PFSK-1 (cell line): ENCODE measurements around the gene SESN3.

Experiments
- POLR2AphosphoS5 ChIP-seq: IDR thresholded peaks from 2 replicates; pipeline ENCODE4 v1.6.1; 2012; ENCODE audit warnings: low read depth, mild to moderate bottlenecking, control low read depth, low read length, moderate library complexity
- REST ChIP-seq, 2 experiments: IDR thresholded peaks; 2 replicates each; pipeline versions ENCODE4 v1.6.1 to v1.8.0; 2011 to 2012; ENCODE audit warnings: low read depth in 2 of 2, low read length in 2 of 2, control low read depth in 1 of 2, inconsistent platforms in 1 of 2, mild to moderate bottlenecking in 1 of 2, moderate library complexity in 1 of 2; ENCODE audit not compliant: insufficient read depth in 1 of 2
- SIN3A ChIP-seq: IDR thresholded peaks from 2 replicates; pipeline ENCODE4 v1.6.1; 2012; ENCODE audit warnings: mild to moderate bottlenecking, low read length, moderate library complexity, borderline replicate concordance; ENCODE audit not compliant: insufficient read depth
- TAF1 ChIP-seq: IDR thresholded peaks from 2 replicates; pipeline ENCODE4 v1.6.1; 2012; ENCODE audit warnings: low read length, control low read depth, borderline replicate concordance; ENCODE audit not compliant: insufficient read depth

DNA sequence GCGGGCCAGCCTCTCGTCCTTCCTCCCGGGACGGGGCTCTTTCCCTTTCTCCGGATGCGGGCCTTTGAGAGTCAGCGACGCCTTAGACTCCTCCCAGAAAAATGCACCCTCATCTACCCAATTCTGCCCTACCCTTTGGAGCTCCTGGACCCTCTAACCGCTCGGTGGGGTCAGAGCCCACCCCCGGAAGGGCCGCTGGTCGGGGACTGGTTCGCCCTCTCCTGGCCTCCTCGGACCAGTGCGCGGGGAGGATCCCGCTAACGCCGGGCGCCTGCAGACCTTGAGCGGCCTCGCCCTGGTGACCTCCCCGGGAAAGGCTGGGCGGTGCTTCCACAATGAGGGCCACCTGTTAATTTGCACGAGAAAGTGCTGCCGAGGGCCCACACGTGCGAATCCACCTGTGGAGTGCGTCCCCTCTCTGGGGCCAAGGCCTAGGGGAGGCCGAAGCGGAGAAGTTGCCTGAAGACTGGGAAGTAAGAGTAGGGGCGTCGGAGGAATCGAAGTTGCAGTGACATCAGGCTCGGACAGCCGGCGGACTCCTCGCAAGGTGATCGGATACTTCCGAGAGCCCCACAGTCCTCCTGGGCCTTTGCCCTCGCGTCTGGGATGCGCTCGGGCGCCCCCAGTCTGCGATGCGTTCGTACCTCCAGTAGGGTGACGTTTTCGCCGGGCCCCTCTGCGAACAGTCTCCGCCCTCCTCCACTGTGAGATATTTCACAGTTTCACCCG, 79.9 kb downstream of the SESN3 start:
- TF ChIP-seq POLR2AphosphoS5: no peak
- TF ChIP-seq TAF1: no peak
- TF ChIP-seq SIN3A: no peak
- TF ChIP-seq REST (IDR thresholded peaks at IDR 0.05; ENCODE audit: insufficient read depth in 1 of 2, low read depth in 2 of 2, low read length in 2 of 2): no peak
